Activated effector memory CD4-positive, alpha-beta T cell treated with Interleukin-2 at 50 U/mL for 16 hours (primary cell): ENCODE data around the gene KRTAP10-10.
"Not testable (repeated sequence)": the region's sequence is repeated elsewhere in the genome, so short reads cannot be mapped to it uniquely, and the experiment has no call there.

Source experiments
- DNase-seq: peaks from one replicate; pipeline ENCODE4 v3.0.0-alpha.2; 2020

KRTAP10-10 gene

DNA sequence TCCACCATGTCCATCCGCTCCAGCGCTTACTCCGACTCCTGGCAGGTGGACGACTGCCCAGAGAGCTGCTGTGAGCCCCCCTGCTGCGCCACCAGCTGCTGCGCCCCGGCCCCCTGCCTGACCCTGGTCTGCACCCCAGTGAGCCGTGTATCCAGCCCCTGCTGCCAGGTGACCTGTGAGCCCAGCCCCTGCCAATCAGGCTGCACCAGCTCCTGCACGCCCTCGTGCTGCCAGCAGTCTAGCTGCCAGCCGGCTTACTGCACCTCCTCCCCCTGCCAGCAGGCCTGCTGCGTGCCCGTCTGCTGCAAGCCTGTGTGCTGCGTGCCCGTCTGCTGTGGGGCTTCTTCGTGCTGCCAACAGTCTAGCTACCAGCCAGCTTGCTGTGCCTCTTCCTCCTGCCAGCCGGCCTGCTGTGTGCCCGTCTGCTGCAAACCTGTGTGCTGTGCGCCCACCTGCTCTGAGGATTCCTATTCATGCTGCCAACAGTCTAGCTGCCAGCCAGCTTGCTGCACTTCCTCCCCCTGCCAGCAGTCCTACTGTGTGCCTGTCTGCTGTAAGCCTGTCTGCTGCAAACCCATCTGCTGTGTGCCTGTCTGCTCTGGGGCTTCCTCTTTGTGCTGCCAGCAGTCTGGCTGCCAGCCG lies 9.9 kb upstream of the KRTAP10-10 start:
- DNase-seq, result not testable (repeated sequence)

DNA sequence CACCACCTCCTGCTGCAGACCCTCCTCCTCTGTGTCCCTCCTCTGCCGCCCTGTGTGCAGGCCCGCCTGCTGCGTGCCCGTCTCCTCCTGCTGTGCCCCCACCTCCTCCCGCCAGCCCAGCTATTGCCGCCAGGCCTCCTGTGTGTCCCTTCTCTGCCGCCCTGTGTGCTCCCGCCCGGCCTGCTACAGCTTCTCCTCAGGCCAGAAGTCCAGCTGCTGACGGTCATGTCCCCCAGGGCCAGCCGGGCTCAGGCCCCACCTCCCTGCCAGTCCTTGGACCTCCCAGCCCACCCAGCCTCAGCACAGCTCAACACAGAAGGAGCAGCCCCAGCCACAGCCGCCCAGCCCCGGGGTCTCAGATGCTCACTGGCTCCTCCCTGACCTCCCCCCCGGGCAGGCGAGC lies 9.3 kb upstream of the KRTAP10-10 start:
- not testable (repeated sequence) for DNase-seq

DNA sequence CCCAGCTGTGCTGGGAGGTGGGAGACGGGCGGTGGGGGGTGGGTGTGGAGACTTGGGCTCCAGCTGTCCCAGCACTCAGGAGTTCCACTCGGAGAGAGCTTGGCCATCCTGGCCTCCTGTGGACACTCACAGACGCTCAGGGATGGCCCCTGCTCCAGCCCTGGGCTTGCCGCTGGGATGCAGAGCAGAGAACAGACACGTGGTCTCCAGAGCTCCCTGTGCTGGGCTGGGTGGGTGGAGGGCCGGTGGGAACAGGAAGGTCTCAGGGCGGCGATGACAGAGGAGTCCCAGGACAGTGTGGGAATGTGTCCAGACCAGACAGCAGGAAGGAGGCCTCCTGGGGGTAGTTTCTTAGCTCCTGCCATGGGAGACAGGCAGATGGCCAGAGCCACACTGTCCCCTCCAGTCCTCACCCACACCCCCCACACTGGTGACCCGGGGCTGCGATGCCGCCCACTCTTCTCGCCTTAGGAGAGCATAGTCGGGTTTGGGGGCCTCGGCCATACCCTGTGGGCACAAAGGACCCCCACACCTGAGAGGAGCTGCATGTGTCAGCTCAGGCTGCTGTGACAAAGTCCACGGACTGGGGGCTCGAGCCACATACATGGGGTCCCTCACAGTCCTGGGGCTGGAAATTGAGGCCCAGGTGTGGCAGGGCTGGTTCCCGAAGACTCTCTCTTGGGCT lies 8.3 kb upstream of the KRTAP10-10 start:
- DNase-seq, result no peak

DNA sequence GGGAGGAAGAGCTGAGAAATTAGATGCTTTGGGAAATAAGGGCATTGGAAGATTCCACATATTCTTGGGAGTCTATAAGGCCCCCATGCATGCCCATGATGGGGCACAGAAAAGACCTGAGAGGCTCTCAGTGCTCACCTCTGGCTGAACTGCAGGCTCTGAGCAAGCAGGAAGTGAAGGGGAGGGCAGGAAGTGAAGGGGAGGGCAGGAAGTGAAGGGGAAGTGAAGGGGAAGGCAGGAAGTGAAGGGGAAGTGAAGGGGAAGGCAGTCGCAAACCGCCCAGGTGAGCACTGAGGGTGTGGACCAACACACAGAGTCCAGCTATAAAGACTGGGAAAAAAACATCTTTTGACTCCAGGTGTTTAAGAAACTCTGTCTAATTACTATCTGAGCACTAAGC lies 6.7 kb upstream of the KRTAP10-10 start:
- no peak for DNase-seq

DNA sequence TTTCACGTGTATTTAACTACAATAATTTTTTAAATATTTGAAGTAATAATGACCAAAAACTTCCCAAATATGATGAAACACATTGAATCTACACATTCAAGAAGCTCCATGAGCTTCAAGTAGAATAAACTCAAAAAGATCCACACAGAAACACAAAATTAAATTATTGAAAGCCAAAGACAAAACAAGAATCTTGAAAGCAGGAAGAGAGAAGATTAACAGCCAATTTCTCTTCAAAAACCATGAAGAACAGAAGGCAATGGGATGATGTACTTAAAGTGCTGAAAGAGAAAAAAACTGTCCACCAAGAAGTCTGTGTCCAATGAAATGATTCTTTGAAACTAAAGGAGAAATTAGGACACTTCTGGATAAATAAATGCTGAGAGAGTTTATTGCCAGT lies 5.1 kb upstream of the KRTAP10-10 start:
- no peak for DNase-seq

DNA sequence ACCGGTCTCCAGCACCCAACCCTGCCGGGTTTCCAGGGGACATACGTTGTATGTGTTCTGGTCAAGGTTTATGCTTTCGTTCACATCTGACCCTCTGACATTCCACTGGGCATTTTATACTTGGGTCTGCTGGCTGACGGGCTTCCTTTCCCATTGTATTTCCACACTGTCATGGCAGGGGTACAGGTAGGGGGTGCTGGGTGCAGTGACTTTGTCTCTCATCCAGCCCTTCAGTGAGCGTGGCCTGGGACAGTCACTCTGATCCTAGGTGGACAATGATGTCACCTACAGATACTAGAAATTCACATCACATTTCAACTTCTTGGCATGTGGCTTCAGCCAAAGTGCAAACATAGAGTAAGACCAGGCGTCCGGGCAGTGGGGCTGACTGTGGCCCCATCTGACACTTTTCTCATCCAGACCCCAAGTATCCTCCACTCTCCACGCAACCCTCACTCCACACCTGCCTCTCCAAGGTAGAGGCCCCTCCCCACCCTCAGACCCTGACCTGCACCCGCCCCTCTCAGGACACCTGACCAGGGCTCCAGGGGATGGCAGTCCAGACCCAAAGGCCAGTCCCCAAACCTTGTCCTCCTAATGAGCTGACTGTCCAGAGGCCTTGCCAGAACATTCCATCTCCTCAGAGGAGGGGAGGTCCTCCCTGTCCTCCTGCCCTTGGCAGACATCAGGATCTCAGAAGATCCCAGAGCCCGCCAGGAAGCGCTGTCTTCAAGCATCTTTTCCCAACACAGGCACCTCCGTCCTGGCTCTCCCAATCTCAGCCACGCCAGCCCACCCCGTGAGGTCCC lies 743 bp upstream of the KRTAP10-10 start:
- DNase-seq, result no peak

DNA sequence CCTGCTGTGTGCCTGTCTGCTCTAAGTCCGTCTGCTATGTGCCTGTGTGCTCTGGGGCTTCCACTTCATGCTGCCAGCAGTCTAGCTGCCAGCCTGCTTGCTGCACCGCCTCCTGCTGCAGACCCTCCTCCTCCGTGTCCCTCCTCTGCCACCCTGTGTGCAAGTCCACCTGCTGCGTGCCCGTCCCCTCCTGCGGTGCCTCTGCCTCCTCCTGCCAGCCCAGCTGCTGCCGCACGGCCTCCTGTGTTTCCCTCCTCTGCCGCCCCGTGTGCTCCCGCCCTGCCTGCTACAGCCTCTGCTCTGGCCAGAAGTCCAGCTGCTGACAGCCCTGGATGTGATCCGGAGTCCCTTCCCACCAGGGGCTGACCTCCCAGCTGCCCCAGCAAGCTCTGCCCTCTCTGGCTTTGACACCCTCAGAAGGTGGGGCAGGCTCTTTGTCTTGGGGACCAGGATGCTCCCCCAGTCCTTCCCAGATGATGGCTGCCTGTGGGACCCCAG lies 744 bp downstream of the KRTAP10-10 start:
- DNase-seq, result not testable (repeated sequence)

DNA sequence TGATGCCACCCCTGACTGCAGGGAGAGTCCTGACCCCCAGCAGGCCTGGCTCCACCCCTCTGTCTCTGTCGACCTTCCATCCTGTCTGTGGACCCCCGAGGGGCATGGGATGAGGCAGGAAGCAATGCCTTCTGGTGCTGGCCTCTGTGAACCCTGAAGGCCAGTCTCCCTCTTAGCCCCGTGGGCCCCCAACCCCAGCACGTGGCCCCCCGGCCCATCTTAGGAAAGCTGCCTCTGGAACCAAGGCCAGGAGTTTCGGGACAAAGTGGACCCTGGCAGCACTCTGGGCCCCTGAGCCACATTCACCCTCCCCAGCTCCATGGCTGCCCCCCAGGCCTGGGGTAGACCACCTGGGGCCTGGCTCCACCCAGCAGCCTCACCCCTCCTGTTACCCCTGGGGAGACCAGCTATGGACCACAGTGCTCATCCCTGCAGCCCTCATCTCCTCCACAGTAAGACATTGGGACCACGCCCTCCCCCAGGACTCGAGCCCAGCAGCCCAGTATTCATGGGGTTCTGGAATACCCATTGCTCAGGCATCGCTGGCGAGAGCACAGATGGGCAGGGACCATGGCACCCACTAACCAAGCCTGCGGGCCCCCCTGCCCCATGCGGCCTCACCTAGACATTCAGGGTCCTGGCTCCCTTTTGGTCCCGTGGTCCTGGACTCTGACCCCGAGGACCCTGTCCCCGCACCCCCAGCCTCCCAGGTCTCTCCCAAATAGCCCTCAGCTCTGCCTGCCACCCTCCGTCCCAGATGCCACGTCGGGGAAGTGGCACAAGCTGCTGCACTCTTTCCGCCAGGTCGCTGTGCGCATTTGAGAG lies 1.6 kb downstream of the KRTAP10-10 start:
- DNase-seq, result not testable (repeated sequence)

DNA sequence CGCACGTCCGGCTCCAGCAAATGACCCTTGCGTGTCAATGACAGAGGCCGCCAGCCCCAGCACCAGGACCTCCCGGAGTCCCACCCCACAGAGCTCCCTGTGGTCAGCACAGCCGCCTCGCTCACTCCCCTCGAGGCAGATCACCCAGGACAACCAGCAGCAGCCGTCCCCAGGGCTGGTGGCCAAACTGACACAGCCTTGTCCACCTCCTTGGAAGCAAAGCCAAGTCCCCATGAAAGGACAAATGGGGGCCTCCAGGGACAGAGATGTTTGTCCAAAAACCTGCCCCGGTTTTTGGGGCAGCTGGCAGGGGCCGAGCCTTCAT lies 2.1 kb downstream of the KRTAP10-10 start:
- DNase-seq, result no peak

DNA sequence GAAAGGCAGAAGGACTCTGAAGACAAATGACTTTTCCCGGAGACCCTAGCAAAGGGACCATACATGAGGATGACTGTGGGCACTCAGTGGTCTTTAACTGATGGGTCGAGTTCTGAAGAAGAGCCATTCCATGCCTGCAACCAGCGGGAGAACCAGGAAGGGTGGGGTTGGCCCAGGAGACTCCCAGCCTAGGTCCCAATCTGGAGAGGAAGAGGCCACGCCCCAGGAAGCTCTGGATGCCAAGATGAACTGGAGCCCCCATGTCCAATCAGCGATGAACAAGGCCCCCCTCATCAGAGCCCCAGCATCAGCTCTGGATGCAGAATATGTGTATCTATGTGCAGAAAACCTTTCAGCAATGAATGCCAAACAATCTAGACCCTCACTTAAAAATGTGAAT lies 3.6 kb downstream of the KRTAP10-10 start:
- DNase-seq, result no peak

DNA sequence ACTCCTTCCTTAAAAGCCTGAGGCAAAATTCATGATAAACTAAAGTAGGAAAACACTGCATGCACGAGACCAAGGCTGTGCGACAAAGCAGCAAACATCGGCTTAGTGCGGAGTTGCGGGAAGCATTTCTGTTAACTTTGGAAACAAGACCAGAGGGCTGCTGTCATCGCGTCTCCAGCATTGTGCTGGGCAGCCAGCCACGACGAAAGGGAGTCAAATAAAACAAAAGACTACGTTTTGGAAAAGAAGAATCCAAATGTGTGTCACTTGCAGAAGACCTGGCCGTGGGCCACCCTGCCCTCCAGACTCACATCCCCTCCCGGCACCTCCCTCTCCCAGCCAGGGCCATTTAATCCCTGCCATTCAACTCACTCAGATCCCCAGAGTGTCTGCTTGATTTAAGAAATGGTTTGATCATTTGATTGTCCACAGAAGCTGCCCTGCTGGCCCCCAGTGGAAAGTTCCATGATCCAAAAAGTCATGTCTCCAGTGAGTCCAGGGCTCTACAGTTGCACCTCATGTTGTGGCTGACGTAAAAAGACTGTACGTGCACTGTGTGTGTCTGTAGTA lies 6.7 kb downstream of the KRTAP10-10 start:
- no peak for DNase-seq

DNA sequence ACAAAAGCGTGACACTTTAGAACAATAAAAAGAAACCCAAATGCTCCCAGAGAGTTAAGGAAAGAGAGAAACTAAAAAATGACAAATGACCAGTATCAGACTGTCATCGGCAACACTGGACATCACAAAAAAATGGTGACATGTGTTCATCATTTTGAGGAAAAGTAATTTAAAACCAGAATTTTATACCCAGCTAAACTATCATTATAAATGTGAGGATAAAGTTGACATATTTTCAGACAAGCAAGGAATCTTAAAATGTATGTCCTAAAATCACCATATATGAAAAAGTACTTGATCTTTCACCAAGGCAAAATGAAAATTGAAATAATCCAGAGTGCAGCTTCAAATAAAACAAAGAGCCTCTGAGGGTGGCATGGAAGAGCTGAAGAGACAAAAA lies 7.7 kb downstream of the KRTAP10-10 start:
- no peak for DNase-seq

DNA sequence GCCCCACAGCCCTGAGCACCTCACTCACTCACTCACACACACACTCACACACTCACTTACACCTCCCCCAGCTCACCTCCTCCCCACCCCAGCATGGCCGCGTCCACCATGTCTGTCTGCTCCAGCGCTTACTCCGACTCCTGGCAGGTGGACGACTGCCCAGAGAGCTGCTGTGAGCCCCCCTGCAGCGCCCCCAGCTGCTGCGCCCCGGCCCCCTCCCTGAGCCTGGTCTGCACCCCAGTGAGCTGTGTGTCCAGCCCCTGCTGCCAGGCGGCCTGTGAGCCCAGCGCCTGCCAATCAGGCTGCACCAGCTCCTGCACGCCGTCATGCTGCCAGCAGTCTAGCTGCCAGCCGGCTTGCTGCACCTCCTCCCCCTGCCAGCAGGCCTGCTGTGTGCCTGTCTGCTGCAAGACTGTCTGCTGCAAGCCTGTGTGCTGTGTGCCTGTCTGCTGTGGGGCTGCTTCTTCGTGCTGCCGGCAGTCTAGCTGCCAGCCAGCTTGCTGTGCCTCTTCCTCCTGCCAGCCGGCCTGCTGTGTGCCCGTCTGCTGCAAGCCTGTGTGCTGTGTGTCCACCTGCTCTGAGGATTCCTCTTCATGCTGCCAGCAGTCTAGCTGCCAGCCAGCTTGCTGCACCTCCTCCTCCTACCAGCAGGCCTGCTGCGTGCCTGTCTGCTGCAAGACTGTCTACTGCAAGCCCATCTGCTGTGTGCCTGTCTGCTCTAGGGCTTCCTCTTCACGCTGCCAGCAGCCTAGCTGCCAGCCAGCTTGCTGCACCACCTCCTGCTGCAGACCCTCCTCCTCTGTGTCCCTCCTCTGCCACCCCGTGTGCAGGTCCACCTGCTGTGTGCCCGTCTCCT lies 9.4 kb downstream of the KRTAP10-10 start, which contains the start of gene KRTAP10-11:
Gene KRTAP10-11 (plus strand): TSS at position 49 of the 856 bp plus-strand sequence. CDS start 45 bp downstream, at position 94.
- DNase-seq, result not testable (repeated sequence)

DNA sequence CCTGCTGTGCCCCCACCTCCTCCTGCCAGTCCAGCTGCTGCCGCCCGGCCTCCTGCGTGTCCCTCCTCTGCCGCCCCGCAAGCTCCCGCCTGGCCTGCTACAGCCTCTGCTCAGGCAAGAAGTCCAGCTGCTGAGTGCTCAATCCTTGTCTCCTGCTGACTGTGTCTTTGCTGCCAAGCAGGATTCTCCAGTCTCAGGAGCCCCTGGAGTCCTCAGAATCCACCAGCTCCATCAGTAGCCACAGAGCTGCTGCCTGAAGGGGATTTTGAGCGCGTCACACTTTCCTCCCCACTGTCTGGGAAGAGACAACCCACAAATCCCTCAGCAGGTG lies 10.0 kb downstream of the KRTAP10-10 start:
- DNase-seq, result no peak

DNA sequence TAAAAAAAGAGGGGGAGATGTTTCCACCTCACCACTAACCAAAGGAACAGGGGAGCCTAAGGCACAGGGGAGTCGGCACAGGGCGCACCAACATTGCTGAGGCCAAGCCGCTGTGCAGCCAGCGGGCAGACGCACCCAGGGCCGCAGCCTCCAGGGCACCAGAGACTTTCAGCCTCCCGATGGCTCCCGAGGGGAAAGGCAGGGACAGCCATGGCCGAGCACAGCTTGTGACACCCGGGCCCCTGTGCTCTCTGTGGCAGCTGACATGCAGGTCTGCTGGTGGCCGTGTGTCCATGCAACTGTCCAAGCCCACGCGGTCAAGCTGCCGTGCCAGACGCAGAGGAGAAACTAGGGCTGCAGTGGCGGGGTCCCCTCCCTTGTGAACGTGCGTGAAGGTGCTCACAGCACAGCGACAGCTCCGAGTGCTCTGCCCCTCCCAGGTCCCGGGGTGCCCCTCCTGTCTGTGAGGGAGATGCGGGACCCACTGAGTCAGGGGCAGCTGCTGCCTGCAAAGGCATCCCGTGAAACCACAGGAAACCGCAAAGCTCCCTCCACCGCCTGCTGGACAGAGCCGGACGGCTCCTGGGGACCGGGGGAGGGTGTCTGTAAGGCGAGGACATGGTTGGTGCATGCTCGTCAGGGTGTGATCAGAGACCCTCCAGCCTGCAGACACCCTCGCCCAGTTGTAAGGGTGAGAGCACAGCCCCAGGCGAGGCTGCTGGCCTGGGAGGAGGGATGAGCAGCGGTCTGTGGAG lies 11.6 kb downstream of the KRTAP10-10 start:
- no peak for DNase-seq

DNA sequence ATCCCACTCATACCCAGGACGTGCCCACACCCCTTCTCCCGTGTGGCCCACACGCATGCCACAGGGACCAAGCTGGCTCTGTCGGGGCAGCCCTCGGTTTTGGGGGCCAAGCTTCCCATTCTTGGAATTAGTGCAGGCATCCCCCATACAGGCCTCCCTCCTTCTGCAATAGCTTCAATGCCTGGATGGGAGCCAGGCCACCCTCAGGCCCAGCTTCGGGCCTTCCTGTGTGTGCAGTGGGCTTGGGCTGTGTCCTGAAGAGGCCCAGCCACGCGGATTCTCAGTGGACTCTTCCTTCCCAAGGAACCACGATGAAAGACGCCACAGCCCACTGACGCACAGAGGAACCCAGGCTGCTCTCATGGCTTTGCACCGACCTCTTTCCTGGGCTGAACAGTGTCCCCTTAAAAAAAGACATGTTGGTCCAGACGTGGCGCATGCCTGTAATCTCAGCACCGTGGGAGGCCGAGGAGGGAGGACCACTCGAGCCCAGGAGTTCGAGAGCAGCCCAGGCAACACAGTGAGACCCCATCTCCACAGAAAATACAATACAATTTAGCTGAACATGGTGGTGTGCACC lies 12.5 kb downstream of the KRTAP10-10 start:
- no peak for DNase-seq

DNA sequence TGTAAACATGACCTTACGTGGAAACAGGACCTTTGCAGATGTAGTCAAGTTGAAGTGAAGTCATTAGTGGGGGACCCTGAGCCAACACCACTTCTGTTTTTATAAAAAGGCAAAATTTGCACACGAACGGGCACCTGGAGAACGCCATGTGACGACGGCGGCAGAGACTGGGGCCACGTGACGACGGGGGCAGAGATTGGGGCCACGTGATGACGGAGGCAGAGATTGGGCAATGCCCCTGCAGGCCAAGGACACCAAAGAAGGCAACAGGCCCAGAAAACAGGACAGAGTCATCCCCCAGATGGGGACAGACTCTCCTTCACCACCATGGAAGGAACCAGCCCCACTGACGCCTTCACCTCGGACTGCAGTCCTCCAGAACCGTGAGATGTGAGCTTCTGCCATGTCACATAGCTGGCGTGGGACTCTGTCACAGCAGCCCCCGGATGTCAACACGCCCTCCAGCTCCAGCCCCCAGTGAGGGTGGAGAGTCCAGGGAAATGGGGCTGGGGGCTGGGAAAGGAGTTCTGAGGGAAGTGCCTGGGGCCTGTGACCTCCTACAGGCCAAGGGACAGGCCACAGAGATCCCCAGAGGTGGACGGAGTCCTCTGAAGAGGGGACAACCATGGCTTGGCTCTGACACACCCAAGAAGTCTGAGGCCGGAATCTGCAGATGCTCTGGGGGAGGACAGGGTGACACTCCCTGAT lies 13.3 kb downstream of the KRTAP10-10 start:
- DNase-seq, result no peak

DNA sequence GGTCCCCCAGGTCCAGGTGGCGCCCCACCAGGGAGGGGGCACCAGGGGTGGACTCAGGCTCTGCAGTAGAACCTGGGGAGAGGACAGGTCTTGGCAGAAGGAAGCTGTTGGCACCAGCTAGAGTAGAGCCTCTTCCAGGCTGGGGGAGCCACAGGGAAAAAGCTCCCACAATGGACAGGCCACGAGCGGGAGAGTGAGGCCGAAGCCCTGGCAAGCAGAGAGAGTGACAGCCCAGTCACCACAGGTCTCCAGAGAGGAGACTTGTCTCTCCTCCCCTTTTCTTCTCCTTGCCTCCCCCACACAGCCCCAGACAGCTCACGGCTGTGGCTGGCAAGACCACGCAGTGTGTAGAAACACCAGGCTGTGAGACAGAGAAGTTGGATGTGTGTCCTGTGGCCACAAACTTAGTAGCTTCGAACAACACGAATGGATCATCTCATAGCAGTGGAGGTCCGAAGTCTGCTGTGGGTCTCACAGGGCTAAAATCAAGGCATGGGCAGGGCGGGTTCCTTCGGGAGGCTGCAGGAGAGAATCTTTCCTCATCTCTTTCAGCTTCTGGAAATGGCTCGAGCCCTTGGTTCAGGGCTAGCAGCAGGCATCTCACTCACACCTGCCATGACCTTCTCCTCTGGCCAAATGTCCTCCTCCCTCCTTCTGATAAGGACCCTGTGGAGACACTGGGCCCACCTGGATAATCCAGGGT lies 14.0 kb downstream of the KRTAP10-10 start:
- DNase-seq, result no peak

DNA sequence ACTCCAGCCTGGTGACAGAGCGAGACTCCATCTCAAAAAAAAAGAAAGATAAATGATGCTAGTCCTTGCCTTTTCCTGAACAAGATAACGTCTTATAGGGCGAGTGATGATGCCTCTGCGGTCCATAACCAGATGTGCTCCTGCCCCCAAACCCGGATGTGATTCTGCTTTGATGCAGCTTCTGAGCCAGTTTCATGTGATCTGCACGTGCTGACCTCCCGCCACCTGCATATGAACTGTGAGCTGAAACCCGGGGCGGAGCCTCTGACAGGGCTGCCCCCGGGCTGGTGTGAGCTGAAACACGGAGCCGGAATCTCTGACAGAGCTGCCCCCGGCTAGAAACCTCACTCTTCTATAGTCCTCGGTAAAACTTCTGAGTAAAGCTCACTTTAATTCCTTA lies 16.0 kb downstream of the KRTAP10-10 start:
- DNase-seq, result no peak
